ENCODE results near the gene SART1.

SART1 gene

GRCh38 chr11:65961267-65962140 lies at the start of gene SART1:
SART1 (plus strand) TSS chr11:65961734; CDS start chr11:65961781, 47 bp downstream.
- peak; percentile 99 for DNase-seq

GRCh38 chr11:65912845-65913244 lies 48.7 kb upstream of the SART1 start:
- DNase-seq: no peak

- no peak for DNase-seq
These were observed 46.3 kb upstream of the SART1 start for GRCh38 chr11:65915101-65915820.

GRCh38 chr11:65915821-65916251 lies 45.7 kb upstream of the SART1 start:
- DNase-seq: peak; percentile 98

GRCh38 chr11:65916391-65916790 lies 45.1 kb upstream of the SART1 start:
- DNase-seq: no peak

- no peak for DNase-seq
These were observed 44.5 kb upstream of the SART1 start for GRCh38 chr11:65917077-65917433.

- no peak for DNase-seq
These were observed 43.9 kb upstream of the SART1 start for GRCh38 chr11:65917434-65918210.

GRCh38 chr11:65918211-65919140 lies 43.1 kb upstream of the SART1 start, which contains the start of gene C11orf68:
C11orf68 (minus strand) TSS chr11:65919062; CDS start chr11:65919031, 31 bp downstream.
- peak; percentile 69 for DNase-seq

- DNase-seq: peak; percentile 99
These were observed 42.4 kb upstream of the SART1 start, which contains the start of gene DRAP1 for GRCh38 chr11:65919141-65919572. DRAP1 (plus strand) TSS chr11:65919426; CDS start chr11:65919502, 76 bp downstream.

GRCh38 chr11:65919573-65920371 lies 41.8 kb upstream of the SART1 start:
- DNase-seq: peak; percentile 74

- no peak for DNase-seq
These were observed 41.1 kb upstream of the SART1 start for GRCh38 chr11:65920372-65920802.

- no peak for DNase-seq
These were observed 40.4 kb upstream of the SART1 start for GRCh38 chr11:65921033-65921555.

- no peak for DNase-seq
These were observed 39.7 kb upstream of the SART1 start for GRCh38 chr11:65921876-65922275.

GRCh38 chr11:65922565-65922964 lies 39.0 kb upstream of the SART1 start:
- DNase-seq: no peak

GRCh38 chr11:65925397-65925796 lies 36.1 kb upstream of the SART1 start:
- DNase-seq: no peak

- no peak for DNase-seq
These were observed 33.6 kb upstream of the SART1 start for GRCh38 chr11:65927904-65928397.

- DNase-seq: no peak
These were observed 32.9 kb upstream of the SART1 start for GRCh38 chr11:65928667-65929066.

GRCh38 chr11:65931773-65932557 lies 29.6 kb upstream of the SART1 start:
- DNase-seq: no peak

- DNase-seq: no peak
These were observed 29.0 kb upstream of the SART1 start for GRCh38 chr11:65932558-65932919.

- DNase-seq: no peak
These were observed 27.5 kb upstream of the SART1 start for GRCh38 chr11:65934014-65934413.
